Effector memory CD8-positive, alpha-beta T cell (primary cell): Measurements from ENCODE around the gene ARL4A.
A peak's percentile ranks its signal among the peaks of the same experiment; 100 is the strongest.

Source experiments
- ATAC-seq: fragments of 150-1000 bp; cut with Tn5 transposase; replicated peaks from 2 replicates; pipeline ENCODE4 v1.10.0; 2021; ENCODE audit warnings: mild to moderate bottlenecking, moderate library complexity
- DNase-seq, 3 experiments: peaks; one replicate each; pipeline ENCODE4 v3.0.0; 2021
- H3K27ac Mint-ChIP-seq, 2 donors: one replicate each; pipeline ENCODE4 v1.8.0; 2022; ENCODE audit warnings: mild to moderate bottlenecking in 2 of 2, mixed read lengths in 2 of 2, moderate library complexity in 2 of 2
- H3K27me3 Mint-ChIP-seq, 2 donors: one replicate each; pipeline ENCODE4 v1.8.0; 2022; ENCODE audit warnings: mixed read lengths in 2 of 2
- H3K36me3 Mint-ChIP-seq: one replicate; pipeline ENCODE4 v1.8.0; 2022; ENCODE audit warnings: mild to moderate bottlenecking, moderate library complexity, mixed read lengths; ENCODE audit not compliant: insufficient read depth
- H3K4me1 Mint-ChIP-seq, 2 donors: one replicate each; pipeline ENCODE4 v1.8.0; 2022; ENCODE audit warnings: low read depth in 2 of 2, mixed read lengths in 2 of 2
- H3K4me3 Mint-ChIP-seq, 2 donors: one replicate each; pipeline ENCODE4 v1.8.0; 2022; ENCODE audit warnings: mild to moderate bottlenecking in 2 of 2, mixed read lengths in 2 of 2, moderate library complexity in 2 of 2
- H3K9me3 Mint-ChIP-seq, 2 donors: one replicate each; pipeline ENCODE4 v1.8.0; 2022; ENCODE audit warnings: mixed read lengths in 2 of 2

The ARL4A gene

GRCh38 chr7:12695965-12696364 is 8.5 kb downstream of the ARL4A start:
- H3K9me3 Mint-ChIP-seq, result no peaks in the 10 kb centered on the region
- no peaks in the 10 kb centered on the region for H3K36me3 Mint-ChIP-seq
- ATAC-seq (no peak), DNase-seq (no peak)
- no peak overlapping the region for H3K4me3 Mint-ChIP-seq
- H3K4me1 Mint-ChIP-seq, result peaks cover 3 to 6% of the 10 kb centered on the region in 2 donors
- no peaks in the 10 kb centered on the region for H3K27me3 Mint-ChIP-seq
- no peak overlapping the region for H3K27ac Mint-ChIP-seq

GRCh38 chr7:12699299-12699698 is 11.9 kb downstream of the ARL4A start:
- Mint-ChIP-seq H3K36me3 (no peaks in the 10 kb centered on the region), H3K4me1 (no peaks in the 10 kb centered on the region), H3K4me3 (no peak overlapping the region), H3K27me3 (no peaks in the 10 kb centered on the region), H3K9me3 (peaks cover 0 to 2% of the 10 kb centered on the region in 2 donors), H3K27ac (no peak overlapping the region)
- DNase-seq (no peak), ATAC-seq (no peak)

- H3K9me3 Mint-ChIP-seq, result peaks cover 0 to 2% of the 10 kb centered on the region in 2 donors
- H3K27me3 Mint-ChIP-seq, result no peaks in the 10 kb centered on the region
- H3K4me1 Mint-ChIP-seq, result peaks cover 0 to 3% of the 10 kb centered on the region in 2 donors
- H3K36me3 Mint-ChIP-seq, result no peaks in the 10 kb centered on the region
- ATAC-seq, result no peak
- DNase-seq, result no peak
- H3K27ac Mint-ChIP-seq, result no peak overlapping the region
- no peak overlapping the region for H3K4me3 Mint-ChIP-seq
Observed at GRCh38 chr7:12701433-12701832, 14.0 kb downstream of the ARL4A start.

GRCh38 chr7:12703881-12704280 is 16.4 kb downstream of the ARL4A start:
- Mint-ChIP-seq H3K9me3 (peaks cover 0 to 2% of the 10 kb centered on the region in 2 donors), H3K36me3 (no peaks in the 10 kb centered on the region), H3K4me1 (peaks cover 0 to 3% of the 10 kb centered on the region in 2 donors), H3K27ac (no peak overlapping the region), H3K27me3 (no peaks in the 10 kb centered on the region), H3K4me3 (no peak overlapping the region)
- DNase-seq, result no peak
- ATAC-seq, result no peak

- DNase-seq, result no peak
- Mint-ChIP-seq H3K27ac (no peak overlapping the region), H3K4me3 (no peak overlapping the region), H3K36me3 (no peaks in the 10 kb centered on the region), H3K4me1 (peaks cover 0 to 3% of the 10 kb centered on the region in 2 donors), H3K27me3 (no peaks in the 10 kb centered on the region), H3K9me3 (peaks cover 0 to 2% of the 10 kb centered on the region in 2 donors)
- no peak for ATAC-seq
Observed at GRCh38 chr7:12705878-12706277, 18.4 kb downstream of the ARL4A start.

GRCh38 chr7:12706900-12707536 is 19.6 kb downstream of the ARL4A start:
- peaks cover 0 to 3% of the 10 kb centered on the region in 2 donors for H3K4me1 Mint-ChIP-seq
- H3K9me3 Mint-ChIP-seq, result no peaks in the 10 kb centered on the region
- DNase-seq (no peak), ATAC-seq (no peak)
- no peak overlapping the region for H3K4me3 Mint-ChIP-seq
- H3K36me3 Mint-ChIP-seq, result no peaks in the 10 kb centered on the region
- H3K27ac Mint-ChIP-seq, result no peak overlapping the region
- H3K27me3 Mint-ChIP-seq, result no peaks in the 10 kb centered on the region

- Mint-ChIP-seq H3K4me3 (no peak overlapping the region), H3K9me3 (no peaks in the 10 kb centered on the region), H3K27me3 (no peaks in the 10 kb centered on the region), H3K4me1 (peaks cover 0 to 3% of the 10 kb centered on the region in 2 donors), H3K27ac (no peak overlapping the region), H3K36me3 (no peaks in the 10 kb centered on the region)
- ATAC-seq (no peak), DNase-seq (no peak)
Observed at GRCh38 chr7:12708314-12708713, 20.9 kb downstream of the ARL4A start.

GRCh38 chr7:12709726-12710502 is 22.5 kb downstream of the ARL4A start:
- H3K36me3 Mint-ChIP-seq, result no peaks in the 10 kb centered on the region
- no peak overlapping the region for H3K4me3 Mint-ChIP-seq
- H3K27me3 Mint-ChIP-seq, result no peaks in the 10 kb centered on the region
- no peak overlapping the region for H3K27ac Mint-ChIP-seq
- ATAC-seq (no peak), DNase-seq (no peak)
- H3K4me1 Mint-ChIP-seq, result no peaks in the 10 kb centered on the region
- H3K9me3 Mint-ChIP-seq, result no peaks in the 10 kb centered on the region

- no peaks in the 10 kb centered on the region for H3K27me3 Mint-ChIP-seq
- no peaks in the 10 kb centered on the region for H3K9me3 Mint-ChIP-seq
- ATAC-seq, result no peak
Observed at GRCh38 chr7:12711124-12711523, 23.7 kb downstream of the ARL4A start.

GRCh38 chr7:12712236-12712635 is 24.8 kb downstream of the ARL4A start:
- Mint-ChIP-seq H3K4me1 (peaks cover 0 to 6% of the 10 kb centered on the region in 2 donors), H3K36me3 (no peaks in the 10 kb centered on the region), H3K9me3 (no peaks in the 10 kb centered on the region), H3K27ac (no peak overlapping the region), H3K27me3 (no peaks in the 10 kb centered on the region), H3K4me3 (no peak overlapping the region)
- ATAC-seq, result no peak
- DNase-seq, result no peak

More at GRCh38 chr7:12711124-12711523, 23.7 kb downstream of the ARL4A start:
- Mint-ChIP-seq H3K27ac (no peak overlapping the region), H3K4me1 (peaks cover 0 to 4% of the 10 kb centered on the region in 2 donors), H3K4me3 (no peak overlapping the region), H3K36me3 (no peaks in the 10 kb centered on the region)
- no peak for DNase-seq

- ATAC-seq (no peak), DNase-seq (no peak)
- H3K4me3 Mint-ChIP-seq, result no peak overlapping the region
- H3K36me3 Mint-ChIP-seq, result no peaks in the 10 kb centered on the region
- H3K9me3 Mint-ChIP-seq, result no peaks in the 10 kb centered on the region
- peak overlapping the region in 1 of 2 donors; percentile 2 for H3K27ac Mint-ChIP-seq
- H3K4me1 Mint-ChIP-seq, result peaks cover 0 to 6% of the 10 kb centered on the region in 2 donors
- peaks cover 0 to 1% of the 10 kb centered on the region in 2 donors for H3K27me3 Mint-ChIP-seq
Observed at GRCh38 chr7:12713625-12714378, 26.4 kb downstream of the ARL4A start.

- no peak for ATAC-seq
- Mint-ChIP-seq H3K36me3 (no peaks in the 10 kb centered on the region), H3K9me3 (no peaks in the 10 kb centered on the region), H3K27me3 (peaks cover 0 to 4% of the 10 kb centered on the region in 2 donors), H3K27ac (peak overlapping the region in 1 of 2 donors; percentile 2), H3K4me3 (no peak overlapping the region), H3K4me1 (peaks cover 0 to 6% of the 10 kb centered on the region in 2 donors)
- DNase-seq, result no peak
Observed at GRCh38 chr7:12714379-12714737, 26.9 kb downstream of the ARL4A start.

GRCh38 chr7:12715372-12716133 is 28.1 kb downstream of the ARL4A start:
- Mint-ChIP-seq H3K27ac (no peak overlapping the region), H3K4me1 (peaks cover 0 to 6% of the 10 kb centered on the region in 2 donors), H3K4me3 (no peak overlapping the region), H3K36me3 (no peaks in the 10 kb centered on the region), H3K27me3 (peaks cover 0 to 4% of the 10 kb centered on the region in 2 donors), H3K9me3 (no peaks in the 10 kb centered on the region)
- peak; percentile 76 for ATAC-seq
- DNase-seq, result no peak
